Activated naive CD4-positive, alpha-beta T cell treated with anti-CD3 and anti-CD28 coated beads, Interleukin-2, amount 50 U/mL, for 16 hours (primary cell): Measurements from ENCODE around the gene CD151.

Source experiments
- DNase-seq: peaks from one replicate; pipeline ENCODE4 v3.0.0-alpha.2; 2020

CD151 gene

GRCh38 chr11:875769-876301 lies 43.1 kb downstream of the CD151 start:
- no peak for DNase-seq

- no peak for DNase-seq
Measured at GRCh38 chr11:876545-876944, 43.8 kb downstream of the CD151 start.

DNA sequence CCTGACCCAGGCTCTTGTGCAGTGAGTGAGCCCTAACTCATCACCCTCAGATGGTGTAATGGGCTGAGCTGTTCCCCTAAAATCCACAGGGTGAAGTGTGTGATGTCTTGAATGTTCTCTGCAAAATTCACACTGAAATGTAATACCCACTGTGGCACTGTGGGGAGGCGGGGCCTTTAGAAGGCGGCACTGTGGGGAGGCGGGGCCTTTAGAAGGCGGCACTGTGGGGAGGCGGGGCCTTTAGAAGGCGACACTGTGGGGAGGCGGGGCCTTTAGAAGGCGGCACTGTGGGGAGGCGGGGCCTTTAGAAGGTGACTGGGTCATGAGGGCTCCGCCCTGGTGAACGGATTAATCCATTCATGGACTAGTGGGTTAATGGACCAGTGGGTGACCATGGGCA lies 44.8 kb downstream of the CD151 start:
- DNase-seq = peak; percentile 34

DNA sequence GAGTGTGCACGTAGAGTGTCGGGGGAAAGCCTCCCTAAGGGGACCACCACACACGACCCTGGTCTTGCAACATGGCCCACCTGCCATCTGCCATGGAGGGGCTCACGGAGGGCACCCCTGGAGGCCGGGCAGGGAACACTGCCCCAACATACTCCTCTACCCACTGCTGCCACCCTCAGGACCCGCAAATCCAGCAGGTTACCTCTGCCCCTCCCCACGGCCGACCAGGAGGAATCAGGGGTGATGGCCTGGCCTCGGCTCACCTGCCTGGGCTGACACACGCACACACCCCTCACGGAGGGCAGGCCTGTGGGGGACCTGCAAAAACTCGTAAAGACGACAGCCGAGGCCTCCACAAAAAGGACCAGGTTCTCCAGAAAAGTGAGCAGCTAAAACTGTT lies 47.7 kb downstream of the CD151 start:
- no peak for DNase-seq

- no peak for DNase-seq
Measured at GRCh38 chr11:882596-882995, 49.8 kb downstream of the CD151 start.

- no peak for DNase-seq
Measured at GRCh38 chr11:883527-883926, 50.8 kb downstream of the CD151 start.

- DNase-seq = no peak
Measured at GRCh38 chr11:884578-885070, 51.9 kb downstream of the CD151 start.

DNA sequence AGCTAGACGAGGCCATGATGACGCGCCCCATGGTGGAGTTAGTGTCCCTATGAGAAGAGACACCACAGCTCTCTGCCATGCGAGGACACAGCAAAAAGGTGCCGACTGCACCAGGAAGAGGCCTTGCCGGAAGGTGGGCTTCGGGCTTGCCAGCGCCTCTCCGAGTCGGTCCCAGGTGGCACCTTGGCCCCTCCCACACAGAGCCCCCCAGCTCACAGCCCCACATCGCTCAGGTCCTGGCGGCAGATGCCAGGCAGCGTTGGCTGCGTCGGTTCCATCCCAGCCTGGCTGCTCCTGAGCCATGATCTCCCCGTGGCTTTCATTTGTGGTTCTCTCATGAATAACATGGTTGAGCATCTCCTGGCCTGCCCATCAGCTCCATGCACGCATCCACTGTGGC lies 53.8 kb downstream of the CD151 start:
- no peak for DNase-seq

GRCh38 chr11:887589-887988 lies 54.8 kb downstream of the CD151 start:
- DNase-seq = no peak
